Chondrocyte (in vitro differentiated cells): ENCODE results near the gene NINL. TPM values are rescaled to one million over a fixed set of nuclear protein-coding genes. Genes with fewer than 3 reads are reported as not detected.

ENCODE experiments used
- DNase-seq: peaks from one replicate; pipeline ENCODE4 v3.0.0; 2021; ENCODE audit warnings: mixed read lengths, low spot score
- H3K27ac Mint-ChIP-seq: one replicate; pipeline ENCODE4 v1.8.0; 2021; ENCODE audit warnings: mild to moderate bottlenecking, moderate library complexity, mixed read lengths; ENCODE audit not compliant: unreplicated experiment
- H3K27me3 Mint-ChIP-seq: 2 replicates; pipeline ENCODE4 v1.8.0; 2021; ENCODE audit warnings: low read depth, mixed read lengths
- H3K36me3 Mint-ChIP-seq: 2 replicates; pipeline ENCODE4 v1.8.0; 2021; ENCODE audit warnings: low read depth, mixed read lengths
- H3K4me1 Mint-ChIP-seq: 2 replicates; pipeline ENCODE4 v1.8.0; 2021; ENCODE audit warnings: low read depth, mild to moderate bottlenecking, mixed read lengths
- H3K4me3 Mint-ChIP-seq: one replicate; pipeline ENCODE4 v1.8.0; 2021; ENCODE audit warnings: mild to moderate bottlenecking, moderate library complexity, mixed read lengths; ENCODE audit not compliant: unreplicated experiment
- H3K9me3 Mint-ChIP-seq: 2 replicates; pipeline ENCODE4 v1.8.0; 2021; ENCODE audit warnings: low read depth, mixed read lengths
- total RNA-seq: library from RNA; stranded (reverse); gene quantifications from 3 replicates; pipeline ENCODE4 v1.2.1, GENCODE V29; 2021
- TF ChIP-seq, protein P1 (sequence below): fragments of 200-600 bp; sonication (generic); IDR thresholded peaks from 2 replicates; pipeline ENCODE4 v1.5.0; 2021; ENCODE audit warnings: antibody characterized with exemption, mild to moderate bottlenecking, moderate library complexity

NINL gene
- total RNA-seq, 1 donor from 2014 or later, result 10.6 TPM

DNA sequence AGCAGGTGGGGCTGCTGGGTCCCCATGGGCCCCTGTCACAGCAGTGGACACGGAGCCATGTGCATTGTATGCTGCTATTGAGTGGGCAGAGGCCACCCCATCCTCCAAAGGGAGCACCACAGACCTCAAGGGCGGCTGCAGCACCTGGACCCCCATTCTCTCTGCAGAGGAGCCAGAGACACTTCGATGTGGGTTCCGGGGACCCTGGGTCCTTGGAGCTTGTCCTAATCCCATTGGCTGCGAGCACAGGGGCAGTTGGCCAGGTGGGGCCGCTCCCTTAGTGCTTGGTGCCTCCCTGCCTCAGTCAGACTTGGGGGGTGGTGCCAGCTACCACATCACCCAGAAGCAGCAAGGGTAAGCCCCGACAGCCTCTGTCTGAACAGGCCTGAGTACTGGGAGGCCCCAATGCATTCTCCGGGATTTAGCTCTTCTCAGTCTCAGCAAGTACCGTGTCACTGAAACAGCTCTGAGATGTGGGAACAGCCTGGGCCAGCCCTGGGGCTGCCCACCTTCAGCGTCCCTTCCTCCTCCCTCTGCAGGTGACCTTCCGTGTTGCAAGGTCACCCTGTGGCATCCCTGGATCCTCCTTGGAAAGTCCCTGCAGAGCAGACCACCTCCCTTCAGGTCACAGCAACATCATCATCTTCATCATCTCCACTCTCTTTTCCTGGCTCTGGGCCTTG lies 104.0 kb downstream of the NINL start:
- peaks cover 22% of the 10 kb centered on the region for H3K36me3 Mint-ChIP-seq
- H3K27ac Mint-ChIP-seq, result no peak overlapping the region
- peaks cover 3% of the 10 kb centered on the region for H3K4me1 Mint-ChIP-seq
- H3K27me3 Mint-ChIP-seq, result no peaks in the 10 kb centered on the region
- DNase-seq, result no peak
- H3K9me3 Mint-ChIP-seq, result no peaks in the 10 kb centered on the region
- TF ChIP-seq, protein P1, sequence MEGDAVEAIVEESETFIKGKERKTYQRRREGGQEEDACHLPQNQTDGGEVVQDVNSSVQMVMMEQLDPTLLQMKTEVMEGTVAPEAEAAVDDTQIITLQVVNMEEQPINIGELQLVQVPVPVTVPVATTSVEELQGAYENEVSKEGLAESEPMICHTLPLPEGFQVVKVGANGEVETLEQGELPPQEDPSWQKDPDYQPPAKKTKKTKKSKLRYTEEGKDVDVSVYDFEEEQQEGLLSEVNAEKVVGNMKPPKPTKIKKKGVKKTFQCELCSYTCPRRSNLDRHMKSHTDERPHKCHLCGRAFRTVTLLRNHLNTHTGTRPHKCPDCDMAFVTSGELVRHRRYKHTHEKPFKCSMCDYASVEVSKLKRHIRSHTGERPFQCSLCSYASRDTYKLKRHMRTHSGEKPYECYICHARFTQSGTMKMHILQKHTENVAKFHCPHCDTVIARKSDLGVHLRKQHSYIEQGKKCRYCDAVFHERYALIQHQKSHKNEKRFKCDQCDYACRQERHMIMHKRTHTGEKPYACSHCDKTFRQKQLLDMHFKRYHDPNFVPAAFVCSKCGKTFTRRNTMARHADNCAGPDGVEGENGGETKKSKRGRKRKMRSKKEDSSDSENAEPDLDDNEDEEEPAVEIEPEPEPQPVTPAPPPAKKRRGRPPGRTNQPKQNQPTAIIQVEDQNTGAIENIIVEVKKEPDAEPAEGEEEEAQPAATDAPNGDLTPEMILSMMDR, result peak; percentile 32
- no peak overlapping the region for H3K4me3 Mint-ChIP-seq

DNA sequence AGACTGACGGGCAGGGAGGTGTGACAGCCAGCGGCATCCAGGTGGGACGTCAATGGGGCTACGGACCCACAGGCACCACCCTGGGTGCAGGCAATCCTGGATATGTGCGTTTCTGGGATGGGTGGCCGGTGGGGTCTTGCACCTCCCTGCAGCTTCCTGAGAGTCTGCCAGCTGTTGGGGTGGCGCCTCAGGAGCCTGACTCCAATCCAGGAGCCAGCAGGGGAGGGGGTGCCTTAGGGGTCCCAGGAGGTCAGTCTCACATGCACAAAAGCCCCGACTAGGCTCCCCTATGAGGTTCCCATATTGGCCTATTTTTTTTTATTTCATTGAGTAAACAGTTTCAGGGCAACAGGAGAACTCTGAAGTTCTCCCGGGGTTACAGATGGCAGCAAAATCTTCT lies 104.5 kb downstream of the NINL start:
- H3K9me3 Mint-ChIP-seq, result no peaks in the 10 kb centered on the region
- H3K4me1 Mint-ChIP-seq, result no peaks in the 10 kb centered on the region
- no peaks in the 10 kb centered on the region for H3K27me3 Mint-ChIP-seq
- peaks cover 23% of the 10 kb centered on the region for H3K36me3 Mint-ChIP-seq
- TF ChIP-seq, protein P1, result no peak
- no peak overlapping the region for H3K27ac Mint-ChIP-seq
- DNase-seq, result no peak
- no peak overlapping the region for H3K4me3 Mint-ChIP-seq

DNA sequence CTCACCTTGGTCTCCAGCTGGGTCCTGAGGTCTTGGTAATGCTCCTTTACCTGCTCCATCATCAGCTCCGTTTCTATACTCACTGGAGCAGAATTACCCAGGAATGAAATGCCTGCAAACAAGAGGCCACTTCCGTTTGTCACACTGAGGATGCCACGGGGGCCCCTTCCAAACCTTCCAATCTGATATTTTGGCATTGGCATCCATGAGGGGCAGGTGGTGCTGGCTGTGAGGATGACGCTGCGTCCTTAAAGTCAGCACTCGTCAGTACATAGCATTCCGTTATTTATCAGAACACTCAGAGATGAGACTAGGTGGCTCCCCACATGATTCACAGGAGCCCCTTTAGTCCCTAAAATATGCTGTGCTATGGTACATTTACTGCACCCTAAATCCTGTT lies 105.2 kb downstream of the NINL start:
- DNase-seq, result no peak
- peaks cover 24% of the 10 kb centered on the region for H3K36me3 Mint-ChIP-seq
- H3K27ac Mint-ChIP-seq, result no peak overlapping the region
- TF ChIP-seq, protein P1, result no peak
- no peaks in the 10 kb centered on the region for H3K9me3 Mint-ChIP-seq
- no peaks in the 10 kb centered on the region for H3K4me1 Mint-ChIP-seq
- H3K27me3 Mint-ChIP-seq, result no peaks in the 10 kb centered on the region
- no peak overlapping the region for H3K4me3 Mint-ChIP-seq

DNA sequence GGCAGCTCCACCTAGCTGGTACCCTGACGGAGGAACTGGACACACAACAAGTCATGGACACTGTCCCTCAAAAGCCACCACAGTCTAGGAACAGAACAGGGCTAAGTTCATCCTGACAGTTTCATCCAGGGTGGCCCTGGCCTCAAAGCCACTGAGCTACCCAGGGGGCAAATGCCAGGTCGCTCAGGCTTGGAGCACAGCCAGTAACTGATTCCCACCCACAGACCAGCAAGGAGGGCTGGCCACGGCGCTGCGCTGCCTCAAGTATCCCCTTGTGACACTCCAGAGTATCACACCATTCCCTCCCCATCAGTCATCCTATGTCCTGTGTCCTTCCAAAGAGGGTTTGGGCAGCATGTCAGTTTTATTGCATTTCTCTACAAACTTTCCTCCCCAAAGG lies 105.7 kb downstream of the NINL start:
- Mint-ChIP-seq H3K4me3 (no peak overlapping the region), H3K27ac (no peak overlapping the region), H3K36me3 (peaks cover 24% of the 10 kb centered on the region), H3K27me3 (no peaks in the 10 kb centered on the region), H3K4me1 (no peaks in the 10 kb centered on the region), H3K9me3 (no peaks in the 10 kb centered on the region)
- DNase-seq, result no peak
- TF ChIP-seq, protein P1, result no peak

DNA sequence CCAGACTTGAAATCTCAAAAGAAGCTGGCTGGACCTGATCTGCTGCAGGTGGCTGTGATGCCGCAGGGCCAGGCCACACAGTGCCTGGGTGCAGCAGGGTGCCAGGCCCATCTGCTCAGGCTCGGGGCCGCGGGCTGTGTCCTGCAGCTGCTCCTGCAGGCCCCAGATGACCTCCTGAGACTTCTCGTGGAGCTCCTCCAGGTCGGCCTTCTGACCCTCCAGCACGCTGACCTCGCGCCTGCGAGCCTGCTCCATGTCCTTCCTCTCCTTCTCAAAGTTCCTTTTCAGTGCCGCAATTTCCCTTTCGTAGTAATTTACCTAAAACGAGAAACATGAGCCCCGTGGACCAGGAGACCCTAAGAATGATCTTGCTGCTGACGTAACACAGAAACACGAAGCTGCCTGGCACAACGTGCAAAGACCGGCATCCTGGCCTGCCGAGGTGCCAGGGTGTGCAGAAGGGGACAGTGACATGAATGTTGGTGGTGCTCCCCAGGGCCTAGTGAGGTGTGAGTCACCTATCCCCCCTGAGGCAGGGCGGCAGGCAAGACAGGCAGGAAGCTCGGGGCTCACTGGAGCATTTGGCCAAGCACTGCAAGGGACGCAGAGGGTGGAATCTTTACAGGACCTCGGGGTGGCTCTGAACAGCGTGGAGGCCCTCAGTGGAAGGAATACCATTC lies 106.3 kb downstream of the NINL start:
- no peaks in the 10 kb centered on the region for H3K27me3 Mint-ChIP-seq
- peaks cover 24% of the 10 kb centered on the region for H3K36me3 Mint-ChIP-seq
- no peaks in the 10 kb centered on the region for H3K9me3 Mint-ChIP-seq
- DNase-seq, result no peak
- no peak overlapping the region for H3K27ac Mint-ChIP-seq
- TF ChIP-seq, protein P1, result no peak
- no peak overlapping the region for H3K4me3 Mint-ChIP-seq
- no peaks in the 10 kb centered on the region for H3K4me1 Mint-ChIP-seq
